Tibial artery (tissue), 4 donors: ENCODE data around the gene ZNF367.

ENCODE experiments used
- DNase-seq, 2 donors: peaks; one replicate each; pipeline ENCODE4 v3.0.0-alpha.2; 2019
- H3K27ac ChIP-seq, 2 donors: fragments of 200-600 bp; sonication (generic) in 1 of 2; 1 replicate in 1 of 2; 2 replicates in 1 of 2; pipeline ENCODE4 v1.5.1; 2018 to 2019; ENCODE audit warnings: mild to moderate bottlenecking in 1 of 2
- H3K27me3 ChIP-seq, 2 donors: fragments of 200-600 bp; sonication (generic) in 1 of 2; one replicate each; pipeline versions ENCODE4 v1.5.1 to v1.6.0; 2016 to 2019
- H3K36me3 ChIP-seq, 3 donors: fragments of 200-600 bp; sonication (generic) in 2 of 3; one replicate each; pipeline ENCODE4 v1.5.1; 2016 to 2019; ENCODE audit warnings: mild to moderate bottlenecking in 2 of 3
- H3K4me1 ChIP-seq, 4 donors: fragments of 200-600 bp; sonication (generic) in 2 of 4; 1 replicate in 3 of 4; 2 replicates in 1 of 4; pipeline ENCODE4 v1.5.1; 2016 to 2019
- H3K4me3 ChIP-seq, 2 donors: fragments of 200-600 bp; sonication (generic) in 1 of 2; 1 replicate in 1 of 2; 2 replicates in 1 of 2; pipeline ENCODE4 v1.5.1; 2018 to 2019; ENCODE audit warnings: mild to moderate bottlenecking in 2 of 2
- H3K9me3 ChIP-seq, 3 donors: fragments of 200-600 bp; sonication (generic) in 1 of 3; one replicate each; pipeline ENCODE4 v1.5.1; 2016 to 2019
- CTCF ChIP-seq, 2 experiments: fragments of 200-600 bp in 1 of 2; fragments of 450-650 bp in 1 of 2; IDR thresholded peaks; one replicate each; pipeline ENCODE4 v1.5.1; 2017 to 2019; ENCODE audit warnings: antibody characterized with exemption in 2 of 2, mild to moderate bottlenecking in 1 of 2, moderate library complexity in 1 of 2
- intact Hi-C: fragments of 100-400 bp; cut with DNase I; formaldehyde crosslinking; loops from one replicate; pipeline ENCODE4 v1.15.0; 2023; ENCODE audit warnings: low total_unique reads

ZNF367 gene

DNA sequence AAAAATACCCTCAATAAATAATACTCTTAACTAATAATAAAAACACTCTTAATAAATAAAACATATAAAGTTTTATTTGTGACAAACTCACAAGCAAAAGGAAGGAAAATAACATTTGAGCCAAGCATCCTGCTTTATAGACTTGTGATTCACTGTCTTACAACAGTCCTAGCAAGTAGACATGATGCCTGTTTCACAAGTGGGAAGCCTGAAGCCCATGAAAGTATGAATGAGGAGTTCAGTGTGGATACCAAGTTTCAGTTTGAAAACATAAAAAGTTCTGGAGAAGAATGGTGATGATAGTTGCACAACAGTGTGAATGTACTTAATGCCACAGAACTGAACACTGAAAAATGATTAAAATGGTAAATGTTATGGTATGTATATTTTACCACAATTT lies 42.7 kb upstream of the ZNF367 start:
- H3K27me3 ChIP-seq, result no peaks in the 10 kb centered on the region
- no peak overlapping the region for H3K27ac ChIP-seq
- no peak for TF ChIP-seq CTCF (IDR thresholded peaks at IDR 0.05)
- H3K4me1 ChIP-seq, result peaks cover 0 to 19% (median 4%) of the 10 kb centered on the region in 4 donors
- H3K36me3 ChIP-seq, result peaks cover 2 to 35% (median 34%) of the 10 kb centered on the region in 3 donors
- no peak overlapping the region for H3K4me3 ChIP-seq
- no peaks in the 10 kb centered on the region for H3K9me3 ChIP-seq
- intact Hi-C loops, result no loop called here
- no peak for DNase-seq

- H3K4me3 ChIP-seq, result no peak overlapping the region
- no peaks in the 10 kb centered on the region for H3K9me3 ChIP-seq
- DNase-seq, result no peak
- no peak for TF ChIP-seq CTCF (IDR thresholded peaks at IDR 0.05)
- H3K27me3 ChIP-seq, result no peaks in the 10 kb centered on the region
- intact Hi-C loops, result no loop called here
- H3K27ac ChIP-seq, result no peak overlapping the region
- H3K36me3 ChIP-seq, result peaks cover 0 to 33% (median 30%) of the 10 kb centered on the region in 3 donors
- H3K4me1 ChIP-seq, result peaks cover 0 to 19% (median 4%) of the 10 kb centered on the region in 4 donors
Observed at GRCh38 chr9:96460470-96460869, 42.3 kb upstream of the ZNF367 start.

DNA sequence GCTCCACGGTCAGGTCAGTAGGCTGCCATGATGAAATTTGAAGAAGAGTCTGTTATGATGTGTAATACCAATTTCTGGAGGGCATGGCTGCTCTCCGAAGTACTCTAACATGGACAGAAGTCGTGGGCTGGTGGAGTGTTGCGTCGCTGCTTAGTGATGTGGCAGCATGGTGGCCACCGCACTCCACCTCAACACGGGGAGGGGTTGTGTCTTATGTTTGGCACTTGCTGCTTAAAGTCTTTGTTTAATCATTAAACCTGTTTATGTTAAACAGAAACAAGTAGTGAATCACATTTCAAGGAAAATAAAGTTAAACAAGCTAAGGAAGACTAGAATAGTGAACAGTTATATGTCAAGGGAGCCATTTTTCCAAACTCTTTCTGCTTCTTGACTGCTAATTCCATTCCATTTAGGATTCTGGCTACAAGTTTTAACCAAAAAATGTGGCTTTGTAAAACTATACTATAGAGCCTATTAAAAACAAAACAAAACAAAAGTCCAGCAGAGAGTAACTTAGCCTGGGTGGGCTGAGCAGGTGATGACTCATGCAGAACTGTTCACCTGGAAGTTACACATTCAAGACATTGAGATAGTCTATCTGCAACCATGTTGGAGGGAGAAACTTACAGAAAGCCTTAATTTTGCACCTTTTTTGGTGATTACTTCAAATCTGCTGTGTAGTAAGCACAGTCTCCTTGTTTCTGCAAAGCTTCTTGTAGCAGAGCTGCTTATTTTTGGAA lies 41.3 kb upstream of the ZNF367 start:
- Histone ChIP-seq H3K27ac (no peak overlapping the region), H3K9me3 (no peaks in the 10 kb centered on the region), H3K4me1 (peaks cover 0 to 26% (median 3%) of the 10 kb centered on the region in 4 donors), H3K4me3 (no peak overlapping the region), H3K27me3 (no peaks in the 10 kb centered on the region), H3K36me3 (peaks cover 0 to 29% (median 24%) of the 10 kb centered on the region in 3 donors)
- intact Hi-C loops, result loop anchor here (10.0 kb wide), 2 partner anchors 155 to 195 kb away; partner anchors contain the start of genes CDC14B and PRXL2C
- no peak for DNase-seq
- no peak for TF ChIP-seq CTCF (IDR thresholded peaks at IDR 0.05)

DNA sequence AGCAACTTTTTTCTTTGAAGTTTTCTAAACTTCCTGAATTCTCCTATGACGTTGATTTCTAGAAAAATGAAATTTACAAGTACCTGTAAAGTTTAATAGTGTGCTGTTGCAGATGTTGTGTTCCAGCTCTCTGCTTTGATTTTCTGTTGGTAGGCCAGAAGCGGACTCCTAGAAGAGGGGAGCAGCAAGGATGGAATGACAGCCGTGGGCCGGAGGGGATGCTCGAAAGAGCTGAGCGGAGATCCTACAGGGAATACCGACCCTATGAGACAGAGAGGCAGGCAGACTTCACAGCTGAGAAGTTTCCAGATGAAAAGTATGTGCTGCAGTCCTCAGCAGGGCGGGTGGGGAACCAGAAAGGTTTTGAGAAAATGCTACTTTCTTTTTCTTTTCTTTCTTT lies 40.1 kb upstream of the ZNF367 start:
- H3K9me3 ChIP-seq, result no peaks in the 10 kb centered on the region
- H3K27me3 ChIP-seq, result no peaks in the 10 kb centered on the region
- no peak overlapping the region for H3K4me3 ChIP-seq
- peaks cover 0 to 29% (median 23%) of the 10 kb centered on the region in 3 donors for H3K36me3 ChIP-seq
- H3K27ac ChIP-seq, result no peak overlapping the region
- H3K4me1 ChIP-seq, result peaks cover 0 to 29% (median 2%) of the 10 kb centered on the region in 4 donors
- DNase-seq, result no peak
- intact Hi-C loops, result loop anchor here (10.0 kb wide), 2 partner anchors 157 to 197 kb away; partner anchors contain the start of genes CDC14B and PRXL2C
- no peak for TF ChIP-seq CTCF (IDR thresholded peaks at IDR 0.05)

DNA sequence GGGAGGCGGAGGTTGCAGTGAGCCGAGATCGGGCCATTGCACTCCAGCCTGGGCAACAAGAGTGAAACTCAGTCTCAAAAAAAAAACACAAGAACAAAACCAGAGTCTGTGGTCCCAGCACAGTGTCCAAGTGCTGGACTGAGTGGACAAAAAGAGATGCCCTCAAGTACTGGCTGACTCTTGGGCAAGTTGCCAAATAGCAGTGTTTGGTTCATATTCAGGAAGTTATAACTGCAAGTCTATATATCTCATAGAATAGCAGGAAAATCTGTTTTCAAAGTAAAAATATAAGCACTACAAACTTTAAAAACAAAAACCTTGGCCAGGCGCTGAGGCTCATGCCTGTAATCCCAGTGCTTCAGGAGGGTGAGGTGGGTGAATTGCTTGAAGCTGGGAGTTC lies 39.1 kb upstream of the ZNF367 start:
- H3K4me3 ChIP-seq, result no peak overlapping the region
- H3K4me1 ChIP-seq, result peaks cover 0 to 37% (median 3%) of the 10 kb centered on the region in 4 donors
- no peak for TF ChIP-seq CTCF (IDR thresholded peaks at IDR 0.05)
- H3K27me3 ChIP-seq, result no peaks in the 10 kb centered on the region
- intact Hi-C loops, result loop anchor here (10.0 kb wide), 2 partner anchors 158 to 198 kb away; partner anchors contain the start of genes CDC14B and PRXL2C
- H3K36me3 ChIP-seq, result peaks cover 0 to 23% (median 14%) of the 10 kb centered on the region in 3 donors
- no peaks in the 10 kb centered on the region for H3K9me3 ChIP-seq
- DNase-seq, result no peak
- H3K27ac ChIP-seq, result no peak overlapping the region
